Measurements from ENCODE around the gene TSC1.

TSC1 gene

DNA sequence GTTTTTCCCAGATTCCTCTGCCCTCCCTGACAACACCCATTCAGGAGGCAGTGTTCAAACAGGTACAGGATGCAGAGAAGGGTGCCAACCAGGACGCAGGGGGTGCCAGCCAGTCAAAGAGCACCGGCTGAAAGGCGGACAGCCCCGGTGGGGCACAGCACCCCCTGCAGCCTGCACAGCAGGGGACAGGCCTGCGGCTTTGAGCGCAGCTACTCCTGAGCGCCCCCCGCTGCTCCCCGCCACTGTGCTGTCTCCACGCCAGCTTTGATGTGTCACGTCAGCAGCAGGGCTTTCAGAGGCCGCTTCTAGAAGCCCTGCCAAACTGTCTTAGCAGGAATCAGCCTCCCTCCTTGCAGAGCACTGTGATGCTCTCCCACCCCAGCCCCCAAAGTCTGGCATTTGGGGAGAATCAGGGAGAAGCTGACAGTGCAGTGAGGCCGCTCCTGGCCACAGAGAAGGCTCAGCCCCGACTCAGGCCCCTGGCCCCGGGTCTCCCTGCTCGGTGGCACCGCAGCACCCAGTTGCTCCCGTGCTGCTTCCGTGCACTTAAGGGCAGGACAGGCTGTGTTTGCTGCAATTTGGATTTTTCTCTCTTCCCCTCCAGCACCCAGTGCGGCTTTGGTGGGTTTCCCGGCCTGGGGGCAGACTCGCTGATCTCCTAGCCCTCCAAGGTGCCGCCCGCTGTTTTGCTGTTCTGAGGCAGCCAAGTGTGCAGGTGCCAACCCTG is 86.6 kb downstream of the TSC1 start (continued):
- TF ChIP-seq, protein P1, sequence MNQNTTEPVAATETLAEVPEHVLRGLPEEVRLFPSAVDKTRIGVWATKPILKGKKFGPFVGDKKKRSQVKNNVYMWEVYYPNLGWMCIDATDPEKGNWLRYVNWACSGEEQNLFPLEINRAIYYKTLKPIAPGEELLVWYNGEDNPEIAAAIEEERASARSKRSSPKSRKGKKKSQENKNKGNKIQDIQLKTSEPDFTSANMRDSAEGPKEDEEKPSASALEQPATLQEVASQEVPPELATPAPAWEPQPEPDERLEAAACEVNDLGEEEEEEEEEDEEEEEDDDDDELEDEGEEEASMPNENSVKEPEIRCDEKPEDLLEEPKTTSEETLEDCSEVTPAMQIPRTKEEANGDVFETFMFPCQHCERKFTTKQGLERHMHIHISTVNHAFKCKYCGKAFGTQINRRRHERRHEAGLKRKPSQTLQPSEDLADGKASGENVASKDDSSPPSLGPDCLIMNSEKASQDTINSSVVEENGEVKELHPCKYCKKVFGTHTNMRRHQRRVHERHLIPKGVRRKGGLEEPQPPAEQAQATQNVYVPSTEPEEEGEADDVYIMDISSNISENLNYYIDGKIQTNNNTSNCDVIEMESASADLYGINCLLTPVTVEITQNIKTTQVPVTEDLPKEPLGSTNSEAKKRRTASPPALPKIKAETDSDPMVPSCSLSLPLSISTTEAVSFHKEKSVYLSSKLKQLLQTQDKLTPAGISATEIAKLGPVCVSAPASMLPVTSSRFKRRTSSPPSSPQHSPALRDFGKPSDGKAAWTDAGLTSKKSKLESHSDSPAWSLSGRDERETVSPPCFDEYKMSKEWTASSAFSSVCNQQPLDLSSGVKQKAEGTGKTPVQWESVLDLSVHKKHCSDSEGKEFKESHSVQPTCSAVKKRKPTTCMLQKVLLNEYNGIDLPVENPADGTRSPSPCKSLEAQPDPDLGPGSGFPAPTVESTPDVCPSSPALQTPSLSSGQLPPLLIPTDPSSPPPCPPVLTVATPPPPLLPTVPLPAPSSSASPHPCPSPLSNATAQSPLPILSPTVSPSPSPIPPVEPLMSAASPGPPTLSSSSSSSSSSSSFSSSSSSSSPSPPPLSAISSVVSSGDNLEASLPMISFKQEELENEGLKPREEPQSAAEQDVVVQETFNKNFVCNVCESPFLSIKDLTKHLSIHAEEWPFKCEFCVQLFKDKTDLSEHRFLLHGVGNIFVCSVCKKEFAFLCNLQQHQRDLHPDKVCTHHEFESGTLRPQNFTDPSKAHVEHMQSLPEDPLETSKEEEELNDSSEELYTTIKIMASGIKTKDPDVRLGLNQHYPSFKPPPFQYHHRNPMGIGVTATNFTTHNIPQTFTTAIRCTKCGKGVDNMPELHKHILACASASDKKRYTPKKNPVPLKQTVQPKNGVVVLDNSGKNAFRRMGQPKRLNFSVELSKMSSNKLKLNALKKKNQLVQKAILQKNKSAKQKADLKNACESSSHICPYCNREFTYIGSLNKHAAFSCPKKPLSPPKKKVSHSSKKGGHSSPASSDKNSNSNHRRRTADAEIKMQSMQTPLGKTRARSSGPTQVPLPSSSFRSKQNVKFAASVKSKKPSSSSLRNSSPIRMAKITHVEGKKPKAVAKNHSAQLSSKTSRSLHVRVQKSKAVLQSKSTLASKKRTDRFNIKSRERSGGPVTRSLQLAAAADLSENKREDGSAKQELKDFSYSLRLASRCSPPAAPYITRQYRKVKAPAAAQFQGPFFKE (tag by site-specific recombination; IDR thresholded peaks at IDR 0.05; ENCODE audit: borderline replicate concordance), result no peak
- TF ChIP-seq ZBTB20 (tag by site-specific recombination; IDR thresholded peaks at IDR 0.05) (no peak), ZNF558 (tag by site-specific recombination; IDR thresholded peaks at IDR 0.05) (no peak), ZXDB (tag by site-specific recombination; IDR thresholded peaks at IDR 0.05) (no peak), ZNF629 (tag by site-specific recombination; IDR thresholded peaks at IDR 0.05) (peak; percentile 34; the same call in 1 of the 2 replicates), ZNF394 (tag by site-specific recombination; IDR thresholded peaks at IDR 0.05; ENCODE audit: borderline replicate concordance) (peak; percentile 99), ZNF350 (tag by site-specific recombination; IDR thresholded peaks at IDR 0.05) (no peak), ZFP69B (tag by site-specific recombination; IDR thresholded peaks at IDR 0.05) (no peak), ZEB2 (tag by site-specific recombination; IDR thresholded peaks at IDR 0.05) (no peak; the same call in 1 of the 2 replicates)

DNA sequence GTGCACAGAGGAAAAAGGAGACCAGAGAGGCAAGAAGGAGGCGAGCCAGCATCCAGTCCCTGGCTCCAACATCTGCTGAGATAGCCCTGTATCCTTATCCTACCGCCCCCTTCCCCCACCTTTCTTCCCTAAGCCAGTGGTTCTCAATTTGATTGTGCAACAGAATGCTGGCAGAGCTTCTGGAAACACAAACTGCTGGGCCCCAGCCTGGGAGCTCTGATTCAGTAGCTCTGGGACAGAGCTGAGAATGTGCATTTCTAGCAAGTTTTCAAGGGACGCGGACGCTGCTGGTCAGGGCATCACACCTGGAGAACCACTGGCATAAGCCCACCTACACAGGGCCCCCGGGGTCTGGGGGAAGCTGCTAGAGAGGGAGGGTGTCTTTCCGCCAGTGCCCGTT is 87.4 kb downstream of the TSC1 start:
- no peaks in the 10 kb centered on the region for H3K4me1 ChIP-seq (ENCODE audit: control insufficient read depth, insufficient read depth, low read length)
- TF ChIP-seq ZFP69B (tag by site-specific recombination; IDR thresholded peaks at IDR 0.05) (peak; percentile 58; the same call in 1 of the 2 replicates), ZFP41 (tag by site-specific recombination; IDR thresholded peaks at IDR 0.05; ENCODE audit: borderline replicate concordance) (no peak)
- TF ChIP-seq, protein P2, sequence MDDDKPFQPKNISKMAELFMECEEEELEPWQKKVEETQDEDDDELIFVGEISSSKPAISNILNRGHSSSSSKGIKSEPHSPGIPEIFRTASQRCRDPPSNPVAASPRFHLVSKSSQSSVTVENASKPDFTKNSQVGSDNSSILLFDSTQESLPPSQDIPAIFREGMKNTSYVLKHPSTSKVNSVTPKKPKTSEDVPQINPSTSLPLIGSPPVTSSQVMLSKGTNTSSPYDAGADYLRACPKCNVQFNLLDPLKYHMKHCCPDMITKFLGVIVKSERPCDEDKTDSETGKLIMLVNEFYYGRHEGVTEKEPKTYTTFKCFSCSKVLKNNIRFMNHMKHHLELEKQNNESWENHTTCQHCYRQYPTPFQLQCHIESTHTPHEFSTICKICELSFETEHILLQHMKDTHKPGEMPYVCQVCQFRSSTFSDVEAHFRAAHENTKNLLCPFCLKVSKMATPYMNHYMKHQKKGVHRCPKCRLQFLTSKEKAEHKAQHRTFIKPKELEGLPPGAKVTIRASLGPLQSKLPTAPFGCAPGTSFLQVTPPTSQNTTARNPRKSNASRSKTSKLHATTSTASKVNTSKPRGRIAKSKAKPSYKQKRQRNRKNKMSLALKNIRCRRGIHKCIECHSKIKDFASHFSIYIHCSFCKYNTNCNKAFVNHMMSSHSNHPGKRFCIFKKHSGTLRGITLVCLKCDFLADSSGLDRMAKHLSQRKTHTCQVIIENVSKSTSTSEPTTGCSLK (tag by site-specific recombination; IDR thresholded peaks at IDR 0.05), result no peak
- H3K27ac ChIP-seq (ENCODE audit: extremely low read depth, low read depth, low read length), result no peak overlapping the region
- no peaks in the 10 kb centered on the region for H3K36me3 ChIP-seq (ENCODE audit: control insufficient read depth in 2 of 2, insufficient read depth in 1 of 2, low read length in 2 of 2)
- no peaks in the 10 kb centered on the region for H3K9me3 ChIP-seq (ENCODE audit: control insufficient read depth, insufficient read depth, low read depth, low read length)
- CTCF ChIA-PET, result interaction anchor here (1.2 kb wide), 1 partner anchor 13 kb away, joined by 3 read pairs; no protein-coding TSS in a partner anchor
- no peak overlapping the region for H3K4me3 ChIP-seq (ENCODE audit: low read depth, low read length)
- POLR2A ChIA-PET, result no interaction called here

DNA sequence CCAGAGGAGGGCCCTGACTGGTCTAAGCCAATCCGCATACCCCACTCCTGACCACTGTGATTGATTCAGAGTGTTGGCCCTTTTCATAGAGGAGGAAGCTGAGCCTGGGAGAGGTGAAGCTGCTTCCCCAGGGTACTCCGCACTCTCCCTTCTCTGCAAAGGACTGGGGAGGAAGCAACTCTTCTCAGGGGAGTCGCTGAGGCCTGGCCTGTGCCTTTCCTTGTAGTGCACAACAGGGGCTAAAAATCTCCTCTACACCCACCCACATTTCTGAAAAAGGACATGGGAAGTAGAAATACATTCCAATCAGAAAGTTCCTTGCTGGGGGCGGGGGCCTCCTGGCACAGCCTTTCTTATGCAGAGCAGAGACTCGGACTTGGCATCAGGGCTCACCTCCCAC is 88.5 kb downstream of the TSC1 start:
- H3K9me3 ChIP-seq (ENCODE audit: control insufficient read depth, insufficient read depth, low read depth, low read length), result no peaks in the 10 kb centered on the region
- TF ChIP-seq PBX3 (CRISPR knock-in tag; IDR thresholded peaks at IDR 0.05) (no peak), ZNF341 (tag by site-specific recombination; IDR thresholded peaks at IDR 0.05; ENCODE audit: low read depth) (0 out of 2 replicates have a peak, but pooled peaks have one; percentile 21), ZNF223 (tag by site-specific recombination; IDR thresholded peaks at IDR 0.05) (no peak), GLIS2 (tag by site-specific recombination; IDR thresholded peaks at IDR 0.05) (no peak)
- no peak overlapping the region for H3K27ac ChIP-seq (ENCODE audit: extremely low read depth, low read depth, low read length)
- H3K4me3 ChIP-seq (ENCODE audit: low read depth, low read length), result no peak overlapping the region
- H3K36me3 ChIP-seq (ENCODE audit: control insufficient read depth in 2 of 2, insufficient read depth in 1 of 2, low read length in 2 of 2), result no peaks in the 10 kb centered on the region
- ChIA-PET CTCF (no interaction called here), POLR2A (no interaction called here)
- no peaks in the 10 kb centered on the region for H3K4me1 ChIP-seq (ENCODE audit: control insufficient read depth, insufficient read depth, low read length)
